ENCODE data around the gene SIX1. TPM values are rescaled to one million over a fixed set of nuclear protein-coding genes. Genes with fewer than 3 reads are reported as not detected.

SIX1 gene
- total RNA-seq, 6 experiments from 2014 or later: not detected

DNA sequence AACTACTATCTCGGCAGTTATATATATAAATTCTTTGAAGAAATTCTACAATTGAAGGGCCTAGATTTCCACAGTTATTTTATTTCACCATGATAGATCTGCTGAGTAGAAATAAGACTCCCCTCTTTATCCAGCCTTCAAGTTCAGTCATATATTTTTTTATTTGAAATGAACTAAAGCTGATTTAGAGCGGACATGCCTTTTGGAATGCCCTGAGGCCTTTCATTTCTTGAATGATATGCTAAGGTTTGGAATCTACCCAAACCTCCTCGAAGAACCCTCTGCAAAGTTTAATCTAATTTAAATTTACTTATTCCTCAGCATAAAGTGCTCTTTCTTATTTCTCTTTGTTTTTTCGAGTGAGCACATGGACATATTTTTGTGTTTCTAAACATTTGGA, 15.1 kb downstream of the SIX1 start:
- no peaks in the 10 kb centered on the region for H3K36me3 ChIP-seq
- H3K27ac ChIP-seq: no peak overlapping the region
- WGBS (ENCODE audit: insufficient coverage, low coverage, low lambda C conversion rate, missing lambda C conversion rate): 63% methylated on average over 4 of the region's 4 CpGs
- intact Hi-C loops (cut with DNase I): no loop called here
- no peak for ATAC-seq
- TF ChIP-seq, protein P1, sequence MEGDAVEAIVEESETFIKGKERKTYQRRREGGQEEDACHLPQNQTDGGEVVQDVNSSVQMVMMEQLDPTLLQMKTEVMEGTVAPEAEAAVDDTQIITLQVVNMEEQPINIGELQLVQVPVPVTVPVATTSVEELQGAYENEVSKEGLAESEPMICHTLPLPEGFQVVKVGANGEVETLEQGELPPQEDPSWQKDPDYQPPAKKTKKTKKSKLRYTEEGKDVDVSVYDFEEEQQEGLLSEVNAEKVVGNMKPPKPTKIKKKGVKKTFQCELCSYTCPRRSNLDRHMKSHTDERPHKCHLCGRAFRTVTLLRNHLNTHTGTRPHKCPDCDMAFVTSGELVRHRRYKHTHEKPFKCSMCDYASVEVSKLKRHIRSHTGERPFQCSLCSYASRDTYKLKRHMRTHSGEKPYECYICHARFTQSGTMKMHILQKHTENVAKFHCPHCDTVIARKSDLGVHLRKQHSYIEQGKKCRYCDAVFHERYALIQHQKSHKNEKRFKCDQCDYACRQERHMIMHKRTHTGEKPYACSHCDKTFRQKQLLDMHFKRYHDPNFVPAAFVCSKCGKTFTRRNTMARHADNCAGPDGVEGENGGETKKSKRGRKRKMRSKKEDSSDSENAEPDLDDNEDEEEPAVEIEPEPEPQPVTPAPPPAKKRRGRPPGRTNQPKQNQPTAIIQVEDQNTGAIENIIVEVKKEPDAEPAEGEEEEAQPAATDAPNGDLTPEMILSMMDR (IDR thresholded peaks at IDR 0.05): no peak
- no peak for TF ChIP-seq POLR2A (IDR thresholded peaks at IDR 0.05)
- peaks cover 0 to 7% (median 0%) of the 10 kb centered on the region in 4 donors for H3K4me1 ChIP-seq
- DNase-seq: no peak
- H3K4me3 ChIP-seq: no peak overlapping the region
- no peaks in the 10 kb centered on the region for H3K9me3 ChIP-seq
- H3K27me3 ChIP-seq: peaks cover 0 to 20% of the 10 kb centered on the region in 2 donors

DNA sequence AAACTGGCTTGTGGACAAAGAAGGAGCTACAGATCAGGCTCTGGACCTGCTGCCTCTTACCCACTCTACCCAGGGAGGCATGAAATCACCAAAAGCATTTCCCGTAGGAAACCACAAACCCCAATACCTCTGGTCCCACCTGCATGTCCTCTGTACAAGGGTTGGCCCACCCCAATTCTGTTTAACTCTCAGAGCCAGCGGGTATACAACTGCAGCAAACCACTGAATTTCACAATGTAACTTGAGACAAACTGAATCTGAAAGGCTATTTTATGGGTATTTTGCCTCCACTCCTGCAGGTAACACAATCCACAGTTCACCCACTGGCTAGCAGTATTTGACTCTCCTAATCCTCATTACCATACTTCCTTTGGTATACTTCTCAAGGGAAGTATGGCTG, 16.5 kb downstream of the SIX1 start:
- H3K36me3 ChIP-seq: no peaks in the 10 kb centered on the region
- WGBS (ENCODE audit: insufficient coverage, low coverage, low lambda C conversion rate, missing lambda C conversion rate): 28% methylated on average over 2 of the region's 2 CpGs
- peaks cover 0 to 9% of the 10 kb centered on the region in 2 donors for H3K27me3 ChIP-seq
- H3K4me1 ChIP-seq: peaks cover 0 to 3% (median 0%) of the 10 kb centered on the region in 4 donors
- ATAC-seq: no peak
- no peaks in the 10 kb centered on the region for H3K9me3 ChIP-seq
- no peak for DNase-seq
- H3K4me3 ChIP-seq: no peak overlapping the region
- intact Hi-C loops (cut with DNase I): no loop called here
- H3K27ac ChIP-seq: no peak overlapping the region
- TF ChIP-seq POLR2A (IDR thresholded peaks at IDR 0.05): no peak
- TF ChIP-seq, protein P1 (IDR thresholded peaks at IDR 0.05): no peak

- DNase-seq: no peak
- H3K27ac ChIP-seq: no peak overlapping the region
- intact Hi-C loops (cut with DNase I): no loop called here
- TF ChIP-seq, protein P1 (IDR thresholded peaks at IDR 0.05): no peak
- no peak for TF ChIP-seq POLR2A (IDR thresholded peaks at IDR 0.05)
- no peak overlapping the region for H3K4me3 ChIP-seq
- peaks cover 0 to 4% of the 10 kb centered on the region in 2 donors for H3K27me3 ChIP-seq
- no peaks in the 10 kb centered on the region for H3K4me1 ChIP-seq
- ATAC-seq: no peak
- H3K9me3 ChIP-seq: no peaks in the 10 kb centered on the region
- WGBS (ENCODE audit: insufficient coverage, low coverage, low lambda C conversion rate, missing lambda C conversion rate): 40% methylated on average over 3 of the region's 3 CpGs
- H3K36me3 ChIP-seq: no peaks in the 10 kb centered on the region
Observed at GRCh38 chr14:60632257-60632656, 17.0 kb downstream of the SIX1 start.

GRCh38 chr14:60631842-60632241, 17.4 kb downstream of the SIX1 start:
- Histone ChIP-seq H3K27me3 (no peaks in the 10 kb centered on the region), H3K4me1 (no peaks in the 10 kb centered on the region), H3K36me3 (no peaks in the 10 kb centered on the region), H3K9me3 (no peaks in the 10 kb centered on the region), H3K4me3 (no peak overlapping the region), H3K27ac (no peak overlapping the region)
- no peak for DNase-seq
- intact Hi-C loops (cut with DNase I): no loop called here
- ATAC-seq: no peak
- TF ChIP-seq POLR2A (IDR thresholded peaks at IDR 0.05): no peak
- TF ChIP-seq, protein P1 (IDR thresholded peaks at IDR 0.05): no peak
- 67% methylated on average over 2 of the region's 2 CpGs for WGBS (ENCODE audit: insufficient coverage, low coverage, low lambda C conversion rate, missing lambda C conversion rate)

- no peak overlapping the region for H3K4me3 ChIP-seq
- TF ChIP-seq, protein P1 (IDR thresholded peaks at IDR 0.05): no peak
- TF ChIP-seq POLR2A (IDR thresholded peaks at IDR 0.05): no peak
- H3K4me1 ChIP-seq: no peaks in the 10 kb centered on the region
- no peaks in the 10 kb centered on the region for H3K36me3 ChIP-seq
- ATAC-seq (no peak), DNase-seq (no peak)
- H3K27me3 ChIP-seq: no peaks in the 10 kb centered on the region
- no peaks in the 10 kb centered on the region for H3K9me3 ChIP-seq
- H3K27ac ChIP-seq: no peak overlapping the region
- intact Hi-C loops (cut with DNase I): no loop called here
Observed at GRCh38 chr14:60630129-60630528, 19.1 kb downstream of the SIX1 start.
